Esophagus muscularis mucosa (tissue), 4 donors: Measurements from ENCODE around the gene GATA2. TPM values are rescaled to one million over a fixed set of nuclear protein-coding genes. Genes with fewer than 3 reads are reported as not detected.

Experiments used
- DNase-seq: peaks from one replicate; pipeline ENCODE4 v3.0.0-alpha.2; 2017; ENCODE audit errors: extremely low spot score
- H3K27ac ChIP-seq, 4 donors: fragments of 200-600 bp; sonication (generic); replicated peaks in 1 of 4; 1 replicate in 3 of 4; 2 replicates in 1 of 4; pipeline ENCODE4 v1.5.1; 2016 to 2019; ENCODE audit warnings: mild to moderate bottlenecking in 1 of 4
- H3K27me3 ChIP-seq, 4 donors: fragments of 200-600 bp; sonication (generic); one replicate each; pipeline versions ENCODE4 v1.5.1 to v1.6.0; 2016 to 2019
- H3K36me3 ChIP-seq, 4 donors: fragments of 200-600 bp; sonication (generic); one replicate each; pipeline ENCODE4 v1.5.1; 2016 to 2019
- H3K4me1 ChIP-seq, 4 donors: fragments of 200-600 bp; sonication (generic); one replicate each; pipeline ENCODE4 v1.5.1; 2016 to 2019
- H3K4me3 ChIP-seq, 4 donors: fragments of 200-600 bp; sonication (generic); 1 replicate in 2 of 4; 2 replicates in 2 of 4; pipeline ENCODE4 v1.5.1; 2016 to 2019; ENCODE audit warnings: mild to moderate bottlenecking in 4 of 4, moderate library complexity in 1 of 4
- H3K9me3 ChIP-seq, 4 donors: fragments of 200-600 bp; sonication (generic); 1 replicate in 3 of 4; 2 replicates in 1 of 4; pipeline ENCODE4 v1.5.1; 2016 to 2019
- CTCF ChIP-seq, 3 experiments: fragments of 200-600 bp in 2 of 3; fragments of 450-650 bp in 1 of 3; sonication (generic) in 2 of 3; IDR thresholded peaks; one replicate each; pipeline ENCODE4 v1.5.1; 2017 to 2019; ENCODE audit warnings: antibody characterized with exemption in 3 of 3, mild to moderate bottlenecking in 2 of 3, moderate library complexity in 1 of 3
- EP300 ChIP-seq: sonication (generic); formaldehyde crosslinking; IDR thresholded peaks from one replicate; pipeline ENCODE4 v1.6.1; 2017; ENCODE audit warnings: antibody characterized with exemption
- POLR2A ChIP-seq: fragments of 450-650 bp; IDR thresholded peaks from one replicate; pipeline ENCODE4 v1.6.1; 2017; ENCODE audit warnings: antibody characterized with exemption, moderate library complexity, mild to moderate bottlenecking, low read depth
- POLR2AphosphoS5 ChIP-seq, 2 donors: sonication (generic); formaldehyde crosslinking; IDR thresholded peaks; one replicate each; pipeline ENCODE4 v1.6.1; 2017; ENCODE audit warnings: antibody characterized with exemption in 2 of 2
- WGBS: methylation state at CpG from one replicate; pipeline ENCODE4 v1.1.5; 2018; 5-methylcytosine and 5-hydroxymethylcytosine counted together
- intact Hi-C: fragments of 100-400 bp; cut with DNase I; formaldehyde crosslinking; loops from one replicate; pipeline ENCODE4 v1.15.1; 2023
- total RNA-seq, 4 donors: library from RNA; depleted of rRNA; stranded (reverse); fragments of >200 nt; gene quantifications; one replicate each; pipeline versions ENCODE4 v1.1.0 to v1.2.1, GENCODE V29; 2016

The GATA2 gene
- total RNA-seq, 4 donors from 2014 or later: 10.0 to 16.9 (median 13.4) TPM

- no peak overlapping the region for H3K4me3 ChIP-seq
- no peak for TF ChIP-seq EP300
- TF ChIP-seq POLR2A: no peak
- no peak for TF ChIP-seq CTCF (IDR thresholded peaks at IDR 0.05)
- H3K9me3 ChIP-seq: no peaks in the 10 kb centered on the region
- no peak for DNase-seq
- WGBS: 38% methylated on average over 11 of the region's 13 CpGs
- peaks cover 0 to 7% (median 0%) of the 10 kb centered on the region in 4 donors for H3K36me3 ChIP-seq
- H3K27ac ChIP-seq: no peak overlapping the region
- intact Hi-C loops: no loop called here
- H3K4me1 ChIP-seq: peaks cover 49 to 77% (median 66%) of the 10 kb centered on the region in 4 donors
- H3K27me3 ChIP-seq: peaks cover 18 to 100% (median 83%) of the 10 kb centered on the region in 4 donors
Measured at GRCh38 chr3:128493570-128494366, 767 bp upstream of the GATA2 start.

GRCh38 chr3:128491941-128492670, 895 bp downstream of the GATA2 start:
- H3K27me3 ChIP-seq: peaks cover 22 to 100% (median 88%) of the 10 kb centered on the region in 4 donors
- H3K4me3 ChIP-seq: peak overlapping the region; percentile 14 to 63 (median 20)
- H3K36me3 ChIP-seq: peaks cover 0 to 7% (median 0%) of the 10 kb centered on the region in 4 donors
- intact Hi-C loops: no loop called here
- no peak for TF ChIP-seq POLR2A
- TF ChIP-seq POLR2AphosphoS5 (IDR thresholded peaks at IDR 0.05): peak in 1 of 2 donors; percentile 49
- H3K9me3 ChIP-seq: no peaks in the 10 kb centered on the region
- peaks cover 60 to 80% (median 72%) of the 10 kb centered on the region in 4 donors for H3K4me1 ChIP-seq
- DNase-seq: no peak
- 42% methylated on average over 11 of the region's 70 CpGs for WGBS
- H3K27ac ChIP-seq: no peak overlapping the region

- TF ChIP-seq EP300 (no peak), POLR2AphosphoS5 (IDR thresholded peaks at IDR 0.05) (no peak), CTCF (IDR thresholded peaks at IDR 0.05) (no peak), POLR2A (no peak)
- H3K27me3 ChIP-seq: peaks cover 24 to 100% (median 89%) of the 10 kb centered on the region in 4 donors
Measured at GRCh38 chr3:128491691-128491940, 1.4 kb downstream of the GATA2 start.

GRCh38 chr3:128490915-128491690, 1.9 kb downstream of the GATA2 start:
- DNase-seq: no peak

More at GRCh38 chr3:128491691-128491940, 1.4 kb downstream of the GATA2 start:
- intact Hi-C loops: no loop called here
- no peak overlapping the region for H3K27ac ChIP-seq
- peaks cover 0 to 7% (median 0%) of the 10 kb centered on the region in 4 donors for H3K36me3 ChIP-seq
- no peak for DNase-seq
- no peaks in the 10 kb centered on the region for H3K9me3 ChIP-seq
- WGBS: 27% methylated on average over 18 of the region's 19 CpGs
- H3K4me1 ChIP-seq: peaks cover 59 to 80% (median 72%) of the 10 kb centered on the region in 4 donors
- peak overlapping the region in 3 of 4 donors; percentile 14 to 63 (median 17) for H3K4me3 ChIP-seq

More at GRCh38 chr3:128490915-128491690, 1.9 kb downstream of the GATA2 start:
- peak overlapping the region; percentile 24 to 63 (median 61) for H3K4me3 ChIP-seq
- intact Hi-C loops: no loop called here
- peaks cover 29 to 100% (median 89%) of the 10 kb centered on the region in 4 donors for H3K27me3 ChIP-seq
- no peak for TF ChIP-seq EP300
- no peak for TF ChIP-seq POLR2A
- TF ChIP-seq CTCF (IDR thresholded peaks at IDR 0.05): no peak
- TF ChIP-seq POLR2AphosphoS5 (IDR thresholded peaks at IDR 0.05): no peak
- H3K36me3 ChIP-seq: peaks cover 0 to 8% (median 0%) of the 10 kb centered on the region in 4 donors
- WGBS: 17% methylated on average over 22 of the region's 23 CpGs
- H3K9me3 ChIP-seq: no peaks in the 10 kb centered on the region
- H3K27ac ChIP-seq: no peak overlapping the region
- H3K4me1 ChIP-seq: peaks cover 61 to 80% (median 75%) of the 10 kb centered on the region in 4 donors
